ENCODE data around the gene RPS19BP1.

- TF ChIP-seq CTCF (IDR thresholded peaks at IDR 0.05 in 4 of 5, conservative IDR thresholded peaks at IDR 0.05 in 1 of 5), result no peak
- no peak for TF ChIP-seq POLR2A (IDR thresholded peaks at IDR 0.05)
Measured at GRCh38 chr22:39489094-39490068, 43.2 kb downstream of the RPS19BP1 start.
